ENCODE measurements around the gene HOXC13.

GRCh38 chr12:53973236-53974042, 34.8 kb downstream of the HOXC13 start:
- TF ChIP-seq POLR2AphosphoS5 (IDR thresholded peaks at IDR 0.05; ENCODE audit: low read depth, low read length) (no peak), SIN3A (IDR thresholded peaks at IDR 0.05; ENCODE audit: borderline replicate concordance, insufficient read depth, low read length) (no peak), REST (IDR thresholded peaks at IDR 0.05; ENCODE audit: insufficient read depth in 1 of 2, low read depth in 2 of 2, low read length in 2 of 2) (no peak), FOXP2 (optimal IDR thresholded peaks at IDR 0.05; ENCODE audit: borderline replicate concordance, extremely low read depth, extremely low read length, insufficient read depth) (no peak)

All from PFSK-1 (cell line).